ENCODE data around the gene NFIX. TPM values are rescaled to one million over a fixed set of nuclear protein-coding genes. Genes with fewer than 3 reads are reported as not detected.

Gene NFIX
- total and polyA plus RNA-seq, 2 donors (not counting 1 experiment from before 2014, with no cell fraction given) = 0.69 to 5.6 TPM

- no peak for ATAC-seq (ENCODE audit: low read depth)
- Mint-ChIP-seq H3K27me3 (peaks cover 4% of the 10 kb centered on the region), H3K27ac (no peak overlapping the region), H3K9me3 (ENCODE audit: insufficient read depth) (no peaks in the 10 kb centered on the region), H3K4me1 (no peaks in the 10 kb centered on the region), H3K4me3 (no peak overlapping the region)
- intact Hi-C loops (cut with micrococcal nuclease) = no loop called here
- no peak overlapping the region for H2AFZ ChIP-seq (ENCODE audit: insufficient read depth, low read depth, low read length, poor library complexity, severe bottlenecking)
- WGBS (ENCODE audit: insufficient coverage) = 87% methylated on average over 7 of the region's 12 CpGs
- no peaks in the 10 kb centered on the region for H3K79me2 ChIP-seq (ENCODE audit: control insufficient read depth, insufficient read depth, low read length)
- no peak overlapping the region for H3K27ac ChIP-seq (ENCODE audit: low read length in 2 of 2)
- H3K9me3 ChIP-seq (ENCODE audit: control extremely low read depth in 1 of 3, control insufficient read depth in 2 of 3, insufficient read depth in 1 of 3, low read length in 2 of 3) = no peaks in the 10 kb centered on the region
- TF ChIP-seq CTCF (IDR thresholded peaks at IDR 0.05) (no peak), EZH2 (IDR thresholded peaks at IDR 0.05; ENCODE audit: borderline replicate concordance, insufficient read depth, low read depth, low read length, poor library complexity, severe bottlenecking) (no peak)
- no peak overlapping the region for H3K4me3 ChIP-seq (ENCODE audit: control extremely low read depth in 1 of 5, extremely low read depth in 1 of 5, insufficient read depth in 1 of 5, low read depth in 2 of 5, low read length in 4 of 5)
- no peak for DNase-seq
- H4K20me1 ChIP-seq (ENCODE audit: control insufficient read depth, insufficient read depth, low read length, poor library complexity, severe bottlenecking) = no peaks in the 10 kb centered on the region
- CTCF ChIA-PET = interaction anchor here (1.4 to 1.9 kb wide), 4 partner anchors 8 to 122 kb away, joined by 3 to 12 read pairs (median 6); no protein-coding TSS in a partner anchor
- no peak overlapping the region for H3K4me2 ChIP-seq (replicated peaks; ENCODE audit: low read depth, low read length, poor library complexity, severe bottlenecking)
- no peaks in the 10 kb centered on the region for H3K36me3 ChIP-seq (replicated peaks in 1 of 2; ENCODE audit: control extremely low read depth in 1 of 2, control insufficient read depth in 1 of 2, extremely low read depth in 1 of 2, insufficient read depth in 2 of 2, low read length in 1 of 2)
- no peaks in the 10 kb centered on the region for H3K27me3 ChIP-seq (replicated peaks in 1 of 4; ENCODE audit: control extremely low read depth in 1 of 4, control insufficient read depth in 3 of 4, insufficient read depth in 4 of 4, low read length in 3 of 4)
- no peak overlapping the region for H3K9ac ChIP-seq (ENCODE audit: low read length)
- H3K4me1 ChIP-seq (ENCODE audit: control insufficient read depth in 2 of 2, insufficient read depth in 2 of 2, low read length in 2 of 2) = no peaks in the 10 kb centered on the region
- POLR2A ChIA-PET = no interaction called here
These were observed 92.0 kb downstream of the NFIX start for GRCh38 chr19:13087295-13087694.

GRCh38 chr19:13087795-13088537, 92.7 kb downstream of the NFIX start:
- Histone ChIP-seq H2AFZ (ENCODE audit: insufficient read depth, low read depth, low read length, poor library complexity, severe bottlenecking) (no peak overlapping the region), H3K9me3 (ENCODE audit: control extremely low read depth in 1 of 3, control insufficient read depth in 2 of 3, insufficient read depth in 1 of 3, low read length in 2 of 3) (no peaks in the 10 kb centered on the region), H3K79me2 (ENCODE audit: control insufficient read depth, insufficient read depth, low read length) (no peaks in the 10 kb centered on the region), H3K4me1 (ENCODE audit: control insufficient read depth in 2 of 2, insufficient read depth in 2 of 2, low read length in 2 of 2) (no peaks in the 10 kb centered on the region), H3K36me3 (replicated peaks in 1 of 2; ENCODE audit: control extremely low read depth in 1 of 2, control insufficient read depth in 1 of 2, extremely low read depth in 1 of 2, insufficient read depth in 2 of 2, low read length in 1 of 2) (no peaks in the 10 kb centered on the region), H3K4me3 (ENCODE audit: control extremely low read depth in 1 of 5, extremely low read depth in 1 of 5, insufficient read depth in 1 of 5, low read depth in 2 of 5, low read length in 4 of 5) (no peak overlapping the region), H4K20me1 (ENCODE audit: control insufficient read depth, insufficient read depth, low read length, poor library complexity, severe bottlenecking) (no peaks in the 10 kb centered on the region), H3K27ac (ENCODE audit: low read length in 2 of 2) (no peak overlapping the region), H3K27me3 (replicated peaks in 1 of 4; ENCODE audit: control extremely low read depth in 1 of 4, control insufficient read depth in 3 of 4, insufficient read depth in 4 of 4, low read length in 3 of 4) (no peaks in the 10 kb centered on the region), H3K4me2 (replicated peaks; ENCODE audit: low read depth, low read length, poor library complexity, severe bottlenecking) (no peak overlapping the region), H3K9ac (ENCODE audit: low read length) (no peak overlapping the region)
- ATAC-seq (ENCODE audit: low read depth) (no peak), DNase-seq (no peak)
- intact Hi-C loops (cut with micrococcal nuclease) = no loop called here
- Mint-ChIP-seq H3K27ac (no peak overlapping the region), H3K9me3 (ENCODE audit: insufficient read depth) (no peaks in the 10 kb centered on the region), H3K27me3 (peaks cover 4% of the 10 kb centered on the region), H3K4me3 (no peak overlapping the region), H3K4me1 (no peaks in the 10 kb centered on the region)
- 93% methylated on average over 27 of the region's 37 CpGs for whole genome bisulfite sequencing (ENCODE audit: insufficient coverage)
- CTCF ChIA-PET = interaction anchor here (1.5 to 1.9 kb wide), 2 partner anchors 111 to 123 kb away, joined by 4 to 12 read pairs; no protein-coding TSS in a partner anchor
- TF ChIP-seq EZH2 (IDR thresholded peaks at IDR 0.05; ENCODE audit: borderline replicate concordance, insufficient read depth, low read depth, low read length, poor library complexity, severe bottlenecking) = no peak
- TF ChIP-seq CTCF (IDR thresholded peaks at IDR 0.05) = no peak
- POLR2A ChIA-PET = no interaction called here
